GM06990 (cell line): ENCODE data around the gene RYR2.

Source experiments
- DNase-seq: peaks from one replicate; pipeline ENCODE4 v3.0.0-alpha.2; 2011; ENCODE audit not compliant: insufficient read length; ENCODE audit errors: extremely low read depth
- H3K27me3 ChIP-seq: replicated peaks from 2 replicates; pipeline ENCODE4 v1.6.0; 2011; ENCODE audit warnings: low read length; ENCODE audit not compliant: control insufficient read depth, insufficient read depth
- H3K36me3 ChIP-seq: 2 replicates; pipeline ENCODE4 v1.5.1; 2011; ENCODE audit warnings: low read length; ENCODE audit not compliant: control insufficient read depth, insufficient read depth
- H3K4me3 ChIP-seq: replicated peaks from 2 replicates; pipeline ENCODE4 v1.5.1; 2011; ENCODE audit warnings: low read depth, mild to moderate bottlenecking, control low read depth, low read length
- CTCF ChIP-seq: IDR thresholded peaks from 2 replicates; pipeline ENCODE4 v1.5.1; 2011; ENCODE audit warnings: low read length, control low read depth, mild to moderate bottlenecking, inconsistent platforms; ENCODE audit not compliant: insufficient read depth, poor library complexity, severe bottlenecking

The RYR2 gene

DNA sequence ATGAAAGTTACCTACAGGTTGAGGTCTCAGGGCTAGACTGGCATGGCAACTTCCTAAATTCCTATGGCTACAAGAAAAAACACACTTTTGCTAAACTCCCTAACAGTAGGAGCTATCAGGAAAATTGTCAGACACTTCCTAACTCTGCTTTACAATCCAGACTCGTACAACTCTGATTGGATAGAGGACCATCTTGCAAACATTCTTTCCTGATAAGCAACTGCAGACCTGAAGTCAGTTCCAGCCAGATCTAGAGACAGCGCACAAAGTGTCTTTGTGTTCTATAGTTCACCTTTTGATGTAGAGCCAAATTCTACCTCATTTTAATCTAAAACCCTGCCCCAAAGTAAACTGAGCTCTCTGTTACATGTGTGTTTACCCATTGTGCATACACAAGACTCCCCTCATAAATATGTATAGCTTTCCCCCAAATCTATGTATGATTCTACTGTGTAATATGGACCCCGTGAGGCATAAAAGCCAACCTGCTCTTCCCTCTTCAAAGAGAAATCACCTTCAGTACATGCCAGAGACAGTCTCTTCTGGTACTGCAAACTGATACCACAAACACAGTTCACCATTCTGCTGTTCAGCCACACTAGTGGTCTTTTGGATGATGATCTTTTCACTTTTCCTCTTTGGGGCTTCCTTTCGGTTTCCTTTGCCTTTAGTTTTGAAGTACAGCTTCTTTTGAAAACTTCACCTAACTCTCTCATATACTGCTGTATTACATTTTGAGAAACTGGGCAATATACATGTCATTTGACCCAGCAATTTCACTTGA, 827.0 kb downstream of the RYR2 start:
- Histone ChIP-seq H3K36me3 (no peaks in the 10 kb centered on the region), H3K27me3 (no peaks in the 10 kb centered on the region), H3K4me3 (no peak overlapping the region)
- no peak for TF ChIP-seq CTCF
- no peak for DNase-seq

DNA sequence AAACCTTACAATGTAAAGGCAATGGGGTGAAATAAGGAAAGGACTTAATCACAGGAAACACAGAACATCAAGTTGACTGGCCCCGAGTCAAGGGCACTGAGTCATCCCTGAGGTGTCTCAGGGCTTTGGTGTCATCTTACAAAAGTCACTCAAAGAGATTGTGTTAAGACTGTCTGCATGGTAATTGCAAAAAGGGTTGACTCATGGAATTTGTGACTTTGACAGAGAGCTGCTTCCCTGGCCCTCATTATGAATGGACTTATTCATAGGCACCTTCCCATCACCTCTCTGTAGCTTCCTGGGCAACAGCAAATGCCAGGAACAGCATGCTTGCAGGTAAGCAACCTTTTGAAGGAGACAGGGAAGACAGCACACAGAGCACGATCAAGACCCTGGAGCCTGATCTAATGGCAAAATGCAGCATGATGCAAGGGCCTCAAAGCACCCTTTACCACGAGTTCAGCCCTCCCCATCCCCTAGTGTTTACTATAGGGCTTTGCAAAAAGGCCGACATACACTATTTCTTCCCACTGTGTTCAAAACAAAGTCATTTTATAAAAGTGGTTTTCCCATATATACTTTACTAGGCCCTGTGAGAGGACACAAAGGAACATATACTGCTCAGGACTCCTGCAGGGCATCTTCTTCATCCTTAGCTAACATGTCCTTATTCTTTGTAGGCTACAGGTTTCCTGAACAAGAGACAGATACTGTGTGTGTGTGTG, 831.7 kb downstream of the RYR2 start:
- no peak for DNase-seq
- TF ChIP-seq CTCF = no peak

DNA sequence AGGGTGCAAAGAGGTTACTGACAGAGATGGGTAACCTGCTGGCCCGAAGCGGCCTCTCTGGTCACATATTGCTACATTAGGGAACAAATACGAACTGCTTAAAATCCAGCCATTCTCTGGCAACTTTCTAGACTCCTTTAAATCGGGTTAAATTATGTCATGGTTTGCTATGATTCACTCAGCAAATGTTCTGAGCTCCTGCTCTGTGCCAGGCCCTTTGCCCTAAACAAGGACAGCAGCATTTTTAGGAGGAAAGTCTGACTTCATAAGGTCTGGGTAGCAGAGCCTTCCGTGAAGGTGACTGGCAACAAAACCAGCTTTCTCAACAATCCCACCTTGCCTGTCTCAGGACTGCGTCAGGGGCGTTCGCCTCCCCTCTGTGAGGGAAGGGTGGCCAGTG, 833.3 kb downstream of the RYR2 start:
- no peak for DNase-seq
- H3K27me3 ChIP-seq = no peaks in the 10 kb centered on the region
- no peak for TF ChIP-seq CTCF
- no peaks in the 10 kb centered on the region for H3K36me3 ChIP-seq
- H3K4me3 ChIP-seq = no peak overlapping the region

More for the DNA sequence above, 831.7 kb downstream of the RYR2 start:
- H3K27me3 ChIP-seq = no peaks in the 10 kb centered on the region
- no peak overlapping the region for H3K4me3 ChIP-seq
- H3K36me3 ChIP-seq = no peaks in the 10 kb centered on the region

GRCh38 chr1:237877631-237878030, 835.6 kb downstream of the RYR2 start:
- DNase-seq = no peak
- no peaks in the 10 kb centered on the region for H3K27me3 ChIP-seq
- no peak for TF ChIP-seq CTCF
- H3K4me3 ChIP-seq = no peak overlapping the region
- H3K36me3 ChIP-seq = no peaks in the 10 kb centered on the region

DNA sequence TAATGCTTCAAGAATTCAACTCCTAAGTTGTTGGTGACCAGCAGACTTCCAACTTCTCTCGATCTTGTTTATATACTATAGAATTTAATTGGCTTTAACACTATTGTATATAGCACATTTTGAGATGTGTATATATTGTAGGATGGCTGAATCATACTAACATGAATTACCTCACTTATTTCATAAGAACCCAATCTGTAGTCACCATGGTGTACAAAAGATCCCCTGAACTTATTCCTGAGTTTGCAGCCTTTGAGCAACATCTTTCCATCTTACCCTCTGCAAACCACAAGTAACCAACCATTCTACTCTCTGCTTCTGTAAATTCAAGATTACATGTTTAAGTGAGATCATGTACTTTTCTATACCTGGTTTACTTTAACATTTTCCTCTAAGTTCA, 836.4 kb downstream of the RYR2 start:
- H3K4me3 ChIP-seq = no peak overlapping the region
- H3K36me3 ChIP-seq = no peaks in the 10 kb centered on the region
- no peaks in the 10 kb centered on the region for H3K27me3 ChIP-seq
- no peak for DNase-seq
- no peak for TF ChIP-seq CTCF

GRCh38 chr1:237879195-237879594, 837.2 kb downstream of the RYR2 start:
- DNase-seq = no peak
- Histone ChIP-seq H3K4me3 (no peak overlapping the region), H3K27me3 (no peaks in the 10 kb centered on the region), H3K36me3 (no peaks in the 10 kb centered on the region)
- no peak for TF ChIP-seq CTCF
